Neural cell (in vitro differentiated cells): ENCODE data around the gene SHISAL1.

Experiments used
- SMC3 ChIP-seq: fragments of 450-650 bp; conservative IDR thresholded peaks from 2 replicates; pipeline ENCODE4 v1.6.1; 2014; ENCODE audit warnings: antibody characterized with exemption, mild to moderate bottlenecking, moderate library complexity; ENCODE audit not compliant: poor library complexity
- TF ChIP-seq, protein P1 (sequence below): fragments of 450-650 bp; IDR thresholded peaks from 2 replicates; pipeline ENCODE4 v1.5.1; 2014; ENCODE audit warnings: antibody characterized with exemption, mild to moderate bottlenecking, moderate library complexity; ENCODE audit not compliant: poor library complexity, severe bottlenecking

DNA sequence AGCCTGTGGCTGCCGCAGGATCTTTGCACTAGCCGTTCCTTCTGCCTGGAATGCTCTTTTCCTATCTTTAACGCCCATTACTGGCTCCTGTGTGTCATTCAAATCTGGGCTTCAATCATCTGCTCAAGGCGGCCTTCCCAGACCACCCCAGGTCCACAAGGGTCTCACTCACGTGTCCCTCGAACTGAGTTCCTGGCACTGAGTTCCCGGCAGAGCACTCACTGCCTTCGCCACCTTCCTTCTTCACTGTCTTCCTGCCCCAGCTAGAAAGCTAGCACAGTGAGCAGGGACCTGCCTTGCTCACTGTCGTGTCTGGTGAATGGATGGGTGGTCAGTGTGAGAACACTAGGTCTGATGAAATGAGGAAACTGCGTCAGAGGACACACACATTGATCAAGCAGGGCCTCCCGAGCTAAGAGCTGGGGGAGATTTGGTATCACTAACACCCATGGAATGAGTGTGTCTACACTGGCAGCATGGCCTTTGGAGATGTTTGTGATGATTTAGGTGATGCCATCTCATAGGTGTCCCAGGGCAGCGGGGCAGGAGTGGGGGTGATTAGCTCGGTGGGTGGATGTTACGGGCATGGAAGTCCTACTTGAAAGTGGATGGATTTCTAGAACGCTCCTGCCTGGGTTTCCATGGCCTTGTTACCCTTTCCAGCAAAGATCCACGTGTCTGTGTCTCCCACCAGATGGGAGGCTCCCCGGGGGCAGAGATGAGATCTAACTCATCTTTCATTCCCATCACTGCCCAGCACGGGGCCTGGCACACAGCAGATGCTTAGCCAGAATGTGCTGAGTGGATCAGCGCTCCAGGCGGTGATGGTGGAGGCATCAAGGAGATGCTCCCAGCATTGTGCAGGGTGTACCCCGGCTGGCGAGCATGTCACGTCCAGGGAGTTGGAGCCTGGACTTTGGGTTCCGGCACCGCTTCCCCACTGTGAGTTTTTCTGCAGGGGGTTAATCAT lies 64.5 kb downstream of the SHISAL1 start:
- TF ChIP-seq, protein P1, sequence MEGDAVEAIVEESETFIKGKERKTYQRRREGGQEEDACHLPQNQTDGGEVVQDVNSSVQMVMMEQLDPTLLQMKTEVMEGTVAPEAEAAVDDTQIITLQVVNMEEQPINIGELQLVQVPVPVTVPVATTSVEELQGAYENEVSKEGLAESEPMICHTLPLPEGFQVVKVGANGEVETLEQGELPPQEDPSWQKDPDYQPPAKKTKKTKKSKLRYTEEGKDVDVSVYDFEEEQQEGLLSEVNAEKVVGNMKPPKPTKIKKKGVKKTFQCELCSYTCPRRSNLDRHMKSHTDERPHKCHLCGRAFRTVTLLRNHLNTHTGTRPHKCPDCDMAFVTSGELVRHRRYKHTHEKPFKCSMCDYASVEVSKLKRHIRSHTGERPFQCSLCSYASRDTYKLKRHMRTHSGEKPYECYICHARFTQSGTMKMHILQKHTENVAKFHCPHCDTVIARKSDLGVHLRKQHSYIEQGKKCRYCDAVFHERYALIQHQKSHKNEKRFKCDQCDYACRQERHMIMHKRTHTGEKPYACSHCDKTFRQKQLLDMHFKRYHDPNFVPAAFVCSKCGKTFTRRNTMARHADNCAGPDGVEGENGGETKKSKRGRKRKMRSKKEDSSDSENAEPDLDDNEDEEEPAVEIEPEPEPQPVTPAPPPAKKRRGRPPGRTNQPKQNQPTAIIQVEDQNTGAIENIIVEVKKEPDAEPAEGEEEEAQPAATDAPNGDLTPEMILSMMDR: no peak
- no peak for TF ChIP-seq SMC3
